T follicular helper cell (primary cell): ENCODE results near the gene CELSR3.

Source experiments
- DNase-seq: peaks from one replicate; pipeline ENCODE4 v3.0.0-alpha.2; 2020; ENCODE audit warnings: low read depth
- total RNA-seq, 2 experiments: gene quantifications; one replicate each; lab custom pipeline; 2026; lab: John Stamatoyannopoulos, UW

Gene CELSR3, protein sequence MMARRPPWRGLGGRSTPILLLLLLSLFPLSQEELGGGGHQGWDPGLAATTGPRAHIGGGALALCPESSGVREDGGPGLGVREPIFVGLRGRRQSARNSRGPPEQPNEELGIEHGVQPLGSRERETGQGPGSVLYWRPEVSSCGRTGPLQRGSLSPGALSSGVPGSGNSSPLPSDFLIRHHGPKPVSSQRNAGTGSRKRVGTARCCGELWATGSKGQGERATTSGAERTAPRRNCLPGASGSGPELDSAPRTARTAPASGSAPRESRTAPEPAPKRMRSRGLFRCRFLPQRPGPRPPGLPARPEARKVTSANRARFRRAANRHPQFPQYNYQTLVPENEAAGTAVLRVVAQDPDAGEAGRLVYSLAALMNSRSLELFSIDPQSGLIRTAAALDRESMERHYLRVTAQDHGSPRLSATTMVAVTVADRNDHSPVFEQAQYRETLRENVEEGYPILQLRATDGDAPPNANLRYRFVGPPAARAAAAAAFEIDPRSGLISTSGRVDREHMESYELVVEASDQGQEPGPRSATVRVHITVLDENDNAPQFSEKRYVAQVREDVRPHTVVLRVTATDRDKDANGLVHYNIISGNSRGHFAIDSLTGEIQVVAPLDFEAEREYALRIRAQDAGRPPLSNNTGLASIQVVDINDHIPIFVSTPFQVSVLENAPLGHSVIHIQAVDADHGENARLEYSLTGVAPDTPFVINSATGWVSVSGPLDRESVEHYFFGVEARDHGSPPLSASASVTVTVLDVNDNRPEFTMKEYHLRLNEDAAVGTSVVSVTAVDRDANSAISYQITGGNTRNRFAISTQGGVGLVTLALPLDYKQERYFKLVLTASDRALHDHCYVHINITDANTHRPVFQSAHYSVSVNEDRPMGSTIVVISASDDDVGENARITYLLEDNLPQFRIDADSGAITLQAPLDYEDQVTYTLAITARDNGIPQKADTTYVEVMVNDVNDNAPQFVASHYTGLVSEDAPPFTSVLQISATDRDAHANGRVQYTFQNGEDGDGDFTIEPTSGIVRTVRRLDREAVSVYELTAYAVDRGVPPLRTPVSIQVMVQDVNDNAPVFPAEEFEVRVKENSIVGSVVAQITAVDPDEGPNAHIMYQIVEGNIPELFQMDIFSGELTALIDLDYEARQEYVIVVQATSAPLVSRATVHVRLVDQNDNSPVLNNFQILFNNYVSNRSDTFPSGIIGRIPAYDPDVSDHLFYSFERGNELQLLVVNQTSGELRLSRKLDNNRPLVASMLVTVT (N-terminal part only)
- total RNA-seq = 17.5 to 33.4 reads per million in 2 experiments

DNA sequence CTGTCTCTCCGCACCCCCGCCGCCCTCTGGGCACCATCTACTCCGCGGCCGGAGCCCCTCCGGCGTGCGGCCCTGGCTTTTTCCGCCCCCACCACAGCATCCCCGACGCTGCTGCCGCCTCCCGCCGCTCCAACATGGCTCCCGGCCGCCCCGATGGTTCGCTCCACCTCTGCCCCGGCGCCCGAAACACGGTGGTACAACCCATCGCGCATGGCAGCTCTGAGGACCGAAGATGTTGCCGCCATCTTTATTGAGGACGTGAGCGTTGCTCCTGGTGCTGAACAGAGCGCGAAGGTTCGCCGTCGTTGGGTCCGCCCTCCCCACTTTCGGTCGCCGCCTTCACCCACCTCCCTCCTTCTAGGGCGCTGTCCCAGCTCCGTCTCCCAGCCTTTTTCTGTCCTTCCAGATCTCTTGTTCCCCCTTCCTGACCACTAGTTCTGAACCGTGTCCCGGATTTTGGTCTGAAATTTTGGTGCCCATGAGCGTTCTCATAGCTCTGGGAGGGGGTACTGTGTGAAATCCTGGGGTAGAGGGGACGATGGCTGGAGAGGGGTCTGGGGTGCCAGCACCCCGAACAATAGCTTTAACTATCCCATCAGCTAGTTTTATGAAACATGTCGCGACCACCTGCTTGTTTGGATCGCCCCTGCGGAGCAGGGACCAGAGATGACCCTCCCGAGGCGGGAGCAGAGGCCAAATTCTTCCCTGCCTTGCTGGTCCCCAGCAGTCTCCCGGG lies at the start of gene CELSR3:
Gene CELSR3, minus strand, starts transcription at position 134 of the 736 bp plus-strand sequence. CDS start 252 bp downstream, outside the sequence.
- DNase-seq = peak; percentile 37

DNA sequence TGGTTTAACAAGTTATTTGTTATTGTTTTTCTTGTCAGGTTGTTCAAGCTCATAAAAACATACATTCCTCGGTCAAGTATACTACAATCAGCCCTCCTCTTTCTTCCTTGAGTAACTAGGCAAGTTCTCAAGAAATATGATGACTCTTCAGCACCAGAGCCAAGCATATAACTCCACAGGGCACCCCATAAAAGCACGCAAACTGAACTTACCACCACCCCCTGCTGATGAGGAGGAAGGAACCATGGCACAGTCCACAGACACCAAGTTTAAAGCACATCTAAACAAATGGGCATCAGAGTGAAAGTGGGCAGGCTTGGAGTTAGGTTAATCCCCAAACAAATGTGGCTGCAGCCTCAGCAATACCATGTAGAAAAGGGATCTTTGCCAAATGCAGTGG lies 49.0 kb upstream of the CELSR3 start:
- no peak for DNase-seq

DNA sequence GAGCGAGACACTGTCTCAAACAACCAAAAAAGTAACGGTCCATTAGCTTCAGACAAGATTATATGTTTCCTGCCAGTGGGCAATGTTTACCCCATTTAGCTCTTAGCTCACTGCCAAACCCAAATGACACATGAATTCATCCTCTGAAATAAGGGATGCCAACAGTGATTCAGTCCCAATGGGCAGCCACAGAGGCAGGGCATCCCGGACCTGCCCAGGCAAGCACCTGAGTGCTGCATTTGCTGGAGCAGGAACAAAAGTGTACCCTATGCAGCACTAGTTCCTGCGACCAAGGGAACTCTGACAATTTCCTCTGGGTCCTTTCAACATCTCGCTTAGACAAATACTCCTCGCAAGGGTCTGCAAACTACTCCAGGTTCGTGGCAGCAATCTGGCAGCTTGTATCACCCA lies 46.4 kb upstream of the CELSR3 start:
- DNase-seq = no peak

DNA sequence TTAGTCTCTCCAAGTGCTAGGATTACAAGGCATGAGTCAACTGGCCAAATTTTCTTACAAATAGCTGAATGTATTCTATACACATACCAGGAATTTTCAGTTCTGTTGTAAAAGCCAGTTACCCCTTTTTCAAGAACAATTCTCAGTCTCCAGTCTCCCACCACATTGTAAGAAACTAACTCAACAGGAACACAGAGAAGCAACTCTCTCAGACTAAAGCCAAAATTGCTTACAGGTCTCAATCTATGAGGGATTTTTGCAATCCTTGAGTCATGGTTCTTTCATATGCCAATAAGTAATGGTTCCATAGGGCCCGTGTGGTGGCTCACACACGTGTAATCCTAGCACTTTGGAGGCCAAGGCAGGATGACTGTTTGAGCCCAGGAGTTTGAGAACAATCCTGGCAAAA lies 45.8 kb upstream of the CELSR3 start:
- no peak for DNase-seq

DNA sequence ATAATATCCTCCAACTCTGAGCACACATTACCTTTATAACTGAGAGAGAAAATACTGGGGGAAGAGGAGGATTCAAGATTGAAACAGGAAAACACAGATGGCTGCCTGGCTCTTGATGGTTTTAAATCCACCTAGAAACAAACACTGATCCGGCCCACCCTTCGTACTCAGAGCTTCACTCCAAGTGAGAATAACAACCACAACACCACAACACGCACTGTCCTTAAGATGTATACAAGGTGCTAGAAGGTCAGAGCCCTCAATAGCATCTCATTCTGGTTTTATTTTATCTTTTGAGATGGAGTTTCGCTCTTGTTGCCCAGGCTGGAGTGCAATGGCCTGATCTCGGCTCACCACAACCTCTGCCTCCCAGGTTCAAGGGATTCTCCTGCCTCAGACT lies 44.5 kb upstream of the CELSR3 start:
- no peak for DNase-seq

DNA sequence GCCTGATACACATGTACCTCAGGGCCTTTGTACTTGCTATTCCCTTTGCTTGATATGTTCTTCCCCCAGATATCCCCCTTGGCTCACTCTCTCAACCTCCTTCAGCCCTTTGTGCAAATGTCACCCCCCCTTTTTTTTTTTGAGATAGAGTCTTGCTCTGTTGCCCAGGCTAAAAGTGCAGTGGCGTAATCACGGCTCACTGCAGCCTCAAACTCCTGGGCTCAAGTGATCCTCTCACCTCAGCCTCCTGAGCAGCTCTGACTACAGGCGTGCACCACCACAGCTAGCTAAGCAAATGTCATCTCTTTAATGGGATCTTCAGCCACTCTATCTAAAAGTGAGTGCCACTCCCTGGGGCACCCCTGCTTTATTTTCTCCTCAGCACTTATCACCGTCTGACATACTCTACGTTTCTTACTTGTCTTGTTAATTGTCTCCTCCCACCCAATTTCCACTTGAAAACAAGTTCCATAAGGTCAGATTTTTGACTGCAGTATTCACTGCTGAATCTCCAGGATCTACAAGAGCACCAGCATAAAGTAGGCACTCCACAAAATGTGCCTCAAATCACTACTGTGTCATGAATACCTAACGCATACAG lies 39.7 kb upstream of the CELSR3 start:
- DNase-seq = no peak

DNA sequence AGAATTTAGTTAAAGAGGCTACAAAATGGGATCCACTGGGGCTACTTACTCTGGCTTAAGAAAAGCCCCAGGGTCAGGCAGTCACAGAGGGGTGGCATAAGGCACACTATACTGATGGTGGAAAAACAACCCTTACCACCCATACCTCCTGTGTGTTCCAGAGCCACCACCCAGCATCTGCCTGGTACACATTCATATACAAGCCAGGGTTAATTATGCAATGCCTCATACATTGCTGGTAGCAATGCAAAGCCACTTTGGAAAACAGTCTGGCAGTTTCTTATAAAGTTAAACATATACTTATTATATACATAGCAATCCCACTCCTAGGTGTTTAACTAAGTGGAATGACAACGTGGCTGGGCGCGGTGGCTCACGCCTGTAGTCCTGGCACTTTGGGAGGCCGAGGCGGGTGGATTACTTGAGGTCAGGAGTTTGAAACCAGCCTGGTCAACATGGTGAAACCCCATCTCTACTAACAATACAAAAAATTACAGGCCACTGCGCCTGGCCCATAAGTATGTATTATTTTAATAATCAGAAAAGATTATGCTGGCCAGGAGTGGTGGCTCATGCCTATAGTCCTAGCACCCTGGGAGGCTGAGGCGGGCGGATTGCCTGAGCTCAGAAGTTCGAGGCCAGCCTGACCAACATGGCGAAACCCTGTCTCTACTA lies 38.2 kb upstream of the CELSR3 start:
- DNase-seq = no peak

DNA sequence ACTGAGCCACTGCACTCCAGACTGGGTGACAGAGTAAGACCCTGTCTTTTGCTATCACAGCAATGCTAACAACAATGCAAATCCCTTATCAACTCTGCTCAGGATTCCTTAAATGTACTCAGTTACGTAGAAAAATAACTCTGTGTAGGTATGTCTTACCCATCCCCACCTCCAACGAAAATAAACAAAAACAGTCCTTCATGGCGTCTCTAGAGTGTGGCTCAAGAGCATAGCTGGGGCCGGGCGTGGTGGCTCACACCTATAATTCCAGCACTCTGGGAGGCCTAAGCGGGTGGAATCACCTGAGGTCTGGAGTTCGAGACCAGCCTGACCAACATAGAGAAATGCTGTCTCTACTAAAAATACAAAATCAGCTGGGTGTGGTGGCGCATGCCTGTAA lies 36.2 kb upstream of the CELSR3 start:
- DNase-seq = no peak

DNA sequence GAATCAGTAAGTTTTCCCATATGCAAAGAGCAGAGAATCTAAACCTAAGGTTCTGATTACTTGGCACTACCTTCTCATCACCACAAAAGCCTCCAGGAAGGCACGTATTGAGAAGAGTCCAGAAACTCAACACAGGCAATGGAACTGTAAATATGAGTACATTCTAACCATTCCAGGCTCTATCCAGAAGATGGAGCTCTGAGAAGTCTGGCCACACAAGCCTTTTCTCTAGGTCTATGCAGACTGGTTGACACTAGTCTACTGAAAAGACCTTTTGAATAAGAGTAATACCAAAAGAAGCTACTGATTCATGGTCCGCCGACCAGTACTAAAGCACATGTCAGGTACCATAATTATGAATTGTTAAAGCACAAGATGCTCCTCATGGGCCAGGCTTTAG lies 35.3 kb upstream of the CELSR3 start:
- DNase-seq = no peak

DNA sequence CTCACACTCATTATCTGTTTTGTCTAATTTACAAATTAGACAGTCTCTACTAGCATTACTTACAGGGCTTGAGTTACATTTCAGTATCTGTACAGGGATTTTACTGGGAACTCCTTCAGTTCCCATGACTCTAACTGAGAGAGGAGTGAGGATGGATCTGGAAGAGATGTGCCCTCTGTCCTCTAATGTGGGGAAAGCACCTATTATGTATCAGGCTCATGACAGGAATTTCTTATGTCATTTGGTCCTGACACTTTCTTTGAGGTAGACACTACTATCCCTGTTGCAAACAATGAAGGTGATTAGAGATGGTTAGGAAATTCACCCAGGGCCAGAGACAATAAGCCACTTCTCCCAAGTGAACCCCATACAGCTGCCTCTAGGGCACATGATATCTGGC lies 33.9 kb upstream of the CELSR3 start:
- DNase-seq = no peak

DNA sequence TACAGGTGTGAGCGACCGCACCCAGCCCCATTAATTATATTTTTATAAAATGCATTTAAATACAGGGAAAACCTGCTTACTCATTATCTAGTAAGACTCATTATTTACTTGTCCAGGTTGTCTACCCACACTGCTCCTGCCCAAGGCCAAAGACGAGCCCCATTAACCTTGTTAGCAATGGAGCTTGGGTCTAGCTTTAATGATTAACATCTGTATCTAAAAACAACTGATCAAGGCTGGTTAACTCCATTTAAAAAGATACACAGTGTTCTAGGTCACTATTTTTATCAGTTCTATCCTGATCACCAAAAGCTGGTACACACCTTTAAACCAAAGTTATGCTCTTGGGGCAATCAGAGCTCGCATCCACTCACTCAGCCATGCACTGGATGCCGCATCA lies 33.5 kb upstream of the CELSR3 start:
- no peak for DNase-seq

DNA sequence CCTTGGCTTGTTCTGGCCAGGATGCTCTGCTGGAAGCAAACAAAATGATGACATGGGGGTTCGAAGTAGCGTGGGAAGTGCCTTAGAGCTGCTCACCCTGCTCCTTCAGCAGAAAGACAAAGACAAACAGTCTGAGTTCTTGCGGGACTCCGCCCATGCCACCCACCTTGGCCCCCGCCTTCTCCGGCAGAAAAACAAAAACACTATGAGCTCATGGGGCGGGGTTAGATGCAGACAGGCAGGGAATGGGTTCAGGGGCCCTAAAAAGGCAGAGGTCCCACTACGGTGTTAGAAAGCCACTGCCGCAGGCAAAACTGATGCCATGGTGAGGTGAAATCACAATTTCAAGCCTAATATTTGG lies 32.7 kb upstream of the CELSR3 start:
- DNase-seq = no peak

DNA sequence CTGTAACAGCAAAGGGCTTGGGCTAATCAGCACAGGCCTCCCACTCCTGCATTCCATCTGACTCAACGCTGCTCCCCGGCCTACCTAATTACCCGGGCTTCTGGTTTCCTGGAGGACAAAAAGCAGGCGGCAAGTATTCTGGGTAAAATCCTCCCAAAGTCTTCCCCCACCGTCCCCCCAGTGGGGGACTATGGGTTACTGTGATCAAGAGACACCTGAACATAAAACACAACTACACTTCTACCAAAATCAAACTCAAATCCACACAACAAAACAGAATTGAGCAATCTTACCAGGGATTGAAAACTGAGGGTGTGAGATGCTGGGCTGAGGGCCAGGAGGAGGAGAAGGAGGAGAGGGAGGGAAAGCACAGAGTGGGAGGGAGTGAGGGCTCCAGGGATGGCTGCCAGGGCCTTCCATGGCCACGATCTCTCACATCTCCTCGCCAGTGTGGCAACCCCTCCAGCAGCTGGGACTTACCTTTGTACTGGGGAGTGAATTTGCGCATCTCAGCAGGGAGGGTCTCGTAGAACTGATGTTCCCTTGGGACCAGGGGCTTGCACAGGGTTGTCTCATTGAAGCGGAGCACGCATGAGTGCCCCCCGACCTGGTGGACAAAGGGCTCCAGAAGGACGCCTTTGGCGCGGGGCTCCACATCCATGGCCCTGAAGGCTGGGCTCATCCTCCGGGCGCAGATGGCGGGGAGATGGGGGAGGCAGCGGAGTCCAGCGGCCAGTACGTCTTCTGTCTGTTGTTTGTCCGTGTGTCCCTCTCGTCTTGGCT lies 32.1 kb upstream of the CELSR3 start:
- DNase-seq = no peak

DNA sequence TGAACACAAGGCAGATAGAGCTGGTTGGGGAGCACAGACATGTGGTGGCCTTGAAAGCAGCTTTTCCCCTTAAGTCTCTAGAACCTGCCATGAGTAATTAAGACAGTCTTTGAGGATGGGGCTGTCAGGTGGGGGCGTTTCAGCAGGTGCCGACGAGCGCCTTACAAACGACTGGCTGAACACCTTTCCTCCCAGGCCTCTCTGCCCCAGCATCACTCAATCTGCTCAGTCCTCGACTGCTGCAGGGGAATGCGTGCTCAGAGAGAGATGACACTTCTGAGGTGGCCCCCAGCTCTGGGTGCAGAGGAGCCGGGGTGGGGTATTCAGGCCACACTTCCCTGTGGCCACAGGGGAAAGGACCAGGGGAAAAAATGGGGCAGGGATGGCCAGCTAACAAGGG lies 31.1 kb upstream of the CELSR3 start:
- DNase-seq = no peak

DNA sequence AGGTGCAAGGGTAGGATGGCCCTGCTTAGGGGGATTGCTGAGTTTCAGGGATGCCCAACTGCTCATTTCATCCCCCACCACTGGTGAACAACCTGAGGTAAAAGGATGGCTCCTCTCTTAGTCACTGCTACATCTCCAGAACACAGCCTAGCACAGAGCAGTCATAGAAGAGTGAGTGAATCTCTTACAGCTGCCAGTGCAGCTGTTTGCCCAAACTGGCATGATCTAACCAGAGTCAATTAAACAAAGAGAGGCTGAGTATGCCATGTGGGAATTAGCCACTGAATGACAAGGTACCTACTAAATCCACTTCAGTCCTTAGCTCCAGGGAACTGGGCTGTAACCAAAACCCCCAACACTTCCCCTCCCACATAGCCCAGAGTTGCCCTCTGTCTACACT lies 29.9 kb upstream of the CELSR3 start:
- no peak for DNase-seq

DNA sequence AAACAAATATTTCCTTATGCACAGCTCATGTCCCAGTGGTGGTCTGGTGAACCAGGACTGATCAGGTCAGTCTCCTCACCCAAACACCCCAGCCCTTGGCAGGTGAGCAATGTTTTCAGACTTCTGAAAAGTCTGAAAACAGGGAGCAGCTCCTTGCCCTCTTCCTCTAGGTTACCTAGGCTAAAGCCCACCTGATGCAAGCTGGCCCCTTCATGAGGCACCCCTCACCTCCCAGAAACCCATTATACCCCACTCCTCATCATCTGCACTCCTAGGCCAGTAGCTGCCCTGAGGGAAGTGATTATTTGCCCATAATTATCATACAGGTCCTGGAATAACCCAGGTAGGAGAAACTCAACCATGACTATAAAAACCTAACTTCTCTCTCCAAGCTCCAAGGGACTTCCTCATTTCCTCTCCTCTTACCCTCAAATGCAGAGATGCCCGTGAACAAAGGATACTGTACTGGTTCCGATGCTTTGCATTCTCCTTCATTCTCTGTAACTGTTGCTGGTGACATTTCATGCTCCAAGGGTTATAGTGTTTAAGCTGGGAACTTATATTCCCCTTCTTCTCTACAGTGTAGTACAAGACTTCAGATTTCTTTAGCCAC lies 28.3 kb upstream of the CELSR3 start:
- DNase-seq = no peak

DNA sequence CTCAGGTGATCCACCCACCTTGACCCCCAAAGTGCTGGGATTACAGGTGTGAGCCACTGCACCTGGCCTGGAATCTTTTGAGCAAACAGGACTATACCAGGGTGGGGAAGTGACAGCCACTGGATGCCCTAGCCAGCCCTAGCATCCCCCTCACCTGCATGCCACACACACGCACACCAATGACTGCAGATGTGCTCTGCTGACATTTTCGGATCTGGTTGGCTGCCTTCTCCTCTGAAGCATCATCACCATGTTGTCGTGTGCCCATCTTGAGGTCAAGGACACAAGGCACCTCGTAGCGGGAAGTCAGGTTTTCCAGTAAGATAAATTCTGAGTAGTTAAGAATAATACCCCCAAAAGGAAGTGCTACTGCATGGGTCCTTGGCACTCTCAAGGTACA lies 26.7 kb upstream of the CELSR3 start:
- no peak for DNase-seq

DNA sequence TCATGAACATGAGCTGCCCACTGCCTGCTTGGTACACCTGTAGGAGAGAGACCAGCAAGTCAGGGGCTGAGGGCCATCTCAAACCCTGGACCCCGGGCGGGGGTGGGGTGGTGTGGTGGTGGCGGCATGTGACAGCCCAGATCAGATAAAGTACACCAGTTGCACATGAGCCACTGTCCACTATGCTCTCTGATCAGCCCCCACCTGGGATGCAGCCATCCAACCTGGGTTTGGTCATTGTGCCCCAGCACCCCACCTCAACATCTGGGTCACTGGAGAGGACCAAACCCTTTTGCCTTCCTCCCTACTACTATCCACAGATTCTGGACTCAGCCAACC lies 26.0 kb upstream of the CELSR3 start:
- DNase-seq = no peak

DNA sequence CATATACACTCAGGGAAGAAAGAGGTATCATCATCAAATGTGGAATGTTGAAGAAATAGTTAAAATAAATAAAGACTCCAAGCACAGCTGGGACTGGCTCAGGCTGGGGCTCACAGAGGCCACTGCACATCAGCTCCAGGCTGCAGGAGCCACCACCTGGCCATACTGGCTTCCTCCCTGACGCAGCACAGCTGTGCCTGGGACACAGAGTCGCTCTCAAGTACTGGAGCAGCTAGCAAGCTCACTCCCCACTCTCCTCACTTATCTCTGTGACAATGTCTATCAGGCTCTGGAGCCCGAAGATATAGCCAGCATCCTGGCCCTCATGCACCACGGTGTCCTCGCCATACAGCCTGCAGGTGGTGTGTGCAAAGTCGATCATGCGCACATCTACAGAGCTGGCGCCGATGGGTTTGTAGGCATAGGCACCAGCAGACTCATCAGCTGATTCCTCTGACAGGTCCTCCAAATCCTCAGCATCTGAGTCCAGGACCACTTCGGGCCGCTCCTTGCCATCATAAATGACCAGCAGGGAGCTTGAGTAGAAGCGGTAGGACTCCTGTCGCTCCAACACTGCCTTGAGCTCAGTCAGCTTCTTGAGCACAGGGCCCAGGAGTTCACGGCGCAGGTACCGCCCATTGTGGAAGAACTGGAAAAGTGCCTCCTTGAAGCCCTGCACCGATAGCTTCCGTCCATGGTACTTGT lies 25.5 kb upstream of the CELSR3 start:
- no peak for DNase-seq
